Occipital lobe (tissue), 2 donors: Measurements from ENCODE around the gene TAF3. TPM values are rescaled to one million over a fixed set of nuclear protein-coding genes. Genes with fewer than 3 reads are reported as not detected.

Experiments
- DNase-seq: peaks from one replicate; lab custom pipeline; 2025; lab: John Stamatoyannopoulos, UW
- total RNA-seq: library from RNA; depleted of rRNA; stranded (reverse); fragments of >200 nt; gene quantifications from one replicate; pipeline ENCODE4 v1.2.3, GENCODE V29; 2014

Gene TAF3
- total RNA-seq, 1 donor from 2014 or later: 2.7 TPM

- DNase-seq: no peak
These were observed 226.8 kb downstream of the TAF3 start for GRCh38 chr10:8044908-8045725.

- DNase-seq: no peak
These were observed 227.6 kb downstream of the TAF3 start for GRCh38 chr10:8045726-8046494.

- DNase-seq: no peak
These were observed 229.4 kb downstream of the TAF3 start for GRCh38 chr10:8047452-8048280.

GRCh38 chr10:8048281-8049008, 230.1 kb downstream of the TAF3 start:
- DNase-seq: no peak

- DNase-seq: no peak
These were observed 230.9 kb downstream of the TAF3 start for GRCh38 chr10:8049045-8049864.

DNA sequence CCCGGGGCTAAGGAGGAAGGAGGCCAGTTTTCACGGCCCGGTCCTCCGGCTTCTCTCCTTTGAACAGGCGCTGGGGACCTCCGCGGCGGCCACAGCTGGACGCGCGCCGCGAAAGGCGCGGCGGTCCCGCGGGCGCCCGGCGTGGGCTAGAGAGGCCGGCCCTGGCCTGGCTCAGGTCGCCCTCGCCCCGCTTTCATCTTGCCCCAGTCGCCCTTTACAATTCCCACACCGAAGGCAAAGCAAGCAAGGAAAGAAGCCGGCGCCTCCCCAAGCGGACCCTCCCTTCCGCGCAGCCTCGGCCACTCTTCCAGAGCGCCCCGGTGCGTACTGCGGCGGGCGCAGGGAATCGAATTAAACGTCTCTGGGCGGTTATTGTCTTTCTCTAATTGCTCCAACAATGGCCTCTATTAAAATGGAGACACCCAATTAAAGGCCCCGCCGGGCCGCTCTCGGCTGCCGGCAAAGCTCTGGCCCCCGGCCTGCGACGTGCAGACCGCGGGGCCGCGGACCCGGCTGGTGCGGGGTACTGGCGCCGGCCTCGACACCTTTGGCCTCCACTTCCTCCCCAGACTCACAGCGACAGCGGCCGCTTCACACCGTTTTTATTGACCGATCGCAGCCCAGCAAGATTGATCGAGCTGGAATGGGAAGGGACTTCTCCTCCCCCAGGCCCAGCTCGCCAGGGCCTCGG, 231.7 kb downstream of the TAF3 start:
- DNase-seq: no peak

DNA sequence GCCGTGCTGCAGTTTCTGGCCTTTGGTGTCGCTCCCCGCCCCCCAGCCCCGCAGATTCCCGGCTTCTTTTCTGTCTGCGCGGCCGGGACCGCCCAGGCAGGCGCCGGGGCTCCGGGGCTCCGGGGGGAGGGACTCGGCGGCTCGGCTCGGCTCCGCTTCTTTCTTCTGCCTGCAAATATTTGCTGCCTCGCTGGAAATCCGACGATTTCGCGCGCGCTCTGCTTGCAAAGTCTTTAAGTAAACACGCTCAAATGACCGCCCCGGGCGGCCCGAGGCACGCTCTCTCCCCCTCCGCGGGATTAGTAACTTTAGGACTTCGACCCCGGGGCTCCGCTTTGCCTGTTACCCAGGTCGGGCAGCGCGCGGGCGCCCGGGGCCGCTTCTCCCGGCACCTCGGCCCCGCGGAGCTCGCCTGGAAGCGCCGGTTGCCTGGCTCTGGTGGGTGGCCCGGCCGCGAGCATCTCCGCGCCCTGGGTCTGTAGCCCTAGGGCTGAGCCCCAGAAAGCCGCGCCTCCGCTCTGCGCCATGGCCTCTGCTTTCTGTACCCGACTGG, 232.3 kb downstream of the TAF3 start:
- DNase-seq: no peak

GRCh38 chr10:8051109-8051821, 233.0 kb downstream of the TAF3 start:
- DNase-seq: no peak

DNA sequence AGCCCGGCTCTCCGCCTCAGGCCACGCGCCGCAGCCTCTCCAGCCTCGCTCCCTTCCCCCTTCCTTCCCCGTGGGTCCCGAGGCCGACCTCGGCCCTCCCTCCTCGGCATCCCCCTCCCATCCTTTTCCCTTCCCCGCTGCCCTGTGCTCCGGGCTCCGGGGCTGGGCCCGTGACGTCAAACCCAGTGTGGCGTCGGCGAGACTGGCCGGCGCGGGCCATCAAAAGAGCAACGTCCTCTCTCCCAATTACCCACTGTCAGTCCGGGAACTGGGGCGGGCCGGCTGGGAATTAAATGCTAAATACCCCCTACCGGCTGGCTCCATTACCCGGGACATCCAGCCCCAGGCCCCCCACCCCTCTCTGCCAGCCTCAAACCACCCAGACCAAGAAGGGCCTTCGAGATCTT, 233.5 kb downstream of the TAF3 start:
- no peak for DNase-seq

- no peak for DNase-seq
These were observed 234.1 kb downstream of the TAF3 start for GRCh38 chr10:8052341-8052955.

GRCh38 chr10:8052956-8053445, 234.7 kb downstream of the TAF3 start:
- DNase-seq: no peak

GRCh38 chr10:8053446-8054243, 235.3 kb downstream of the TAF3 start:
- DNase-seq: no peak

GRCh38 chr10:8054244-8054493, 235.9 kb downstream of the TAF3 start:
- DNase-seq: no peak

- no peak for DNase-seq
These were observed 236.4 kb downstream of the TAF3 start, which contains the start of gene GATA3 for GRCh38 chr10:8054494-8055407. GATA3 (plus strand) TSS chr10:8054688; CDS start chr10:8055656, 968 bp downstream.

- no peak for DNase-seq
These were observed 237.4 kb downstream of the TAF3 start for GRCh38 chr10:8055420-8056349.
